Endothelial cell of umbilical vein (primary cell): Measurements from ENCODE around the gene RLN1. TPM values are rescaled to one million over a fixed set of nuclear protein-coding genes. Genes with fewer than 3 reads are reported as not detected.

Experiments used
- BruUV-seq: library from RNA; stranded (reverse); fragments of 400-500 nt; replicated peaks from 2 replicates; lab custom pipeline; 2021; lab: Mats Ljungman, UMichigan
- CTCF ChIA-PET: fragments of 300-600, 350-600 bp; sonication (Branson Sonifier 250); formaldehyde crosslinking; loops from one replicate; lab custom pipeline; 2021; ENCODE audit warnings: antibody characterized with exemption, inconsistent platforms; lab: Charles Lee
- POLR2A ChIA-PET: fragments of 300-600, 350-600 bp; sonication (Branson Sonifier 250); formaldehyde crosslinking; loops from one replicate; lab custom pipeline; 2021; ENCODE audit warnings: antibody characterized with exemption, inconsistent platforms; lab: Charles Lee
- DNase-seq: peaks from one replicate; pipeline ENCODE4 v3.0.0-alpha.2; 2011; ENCODE audit warnings: low read depth, low spot score
- FAIRE-seq: peaks from 2 replicates; lab custom pipeline; 2011; peaks lifted over from hg19 to GRCh38; lab: Jason Lieb, UNC
- H2AFZ ChIP-seq: 2 replicates; pipeline ENCODE4 v1.6.0; 2012; ENCODE audit warnings: low read depth, low read length, control low read depth, inconsistent platforms
- H3K27ac ChIP-seq: 2 replicates; pipeline ENCODE4 v1.5.1; 2011; ENCODE audit warnings: low read depth, mild to moderate bottlenecking, control low read depth, low read length, moderate library complexity; ENCODE audit not compliant: insufficient read depth
- H3K27me3 ChIP-seq, 2 experiments: 2 replicates each; pipeline versions ENCODE4 v1.6.0 to v1.6.1; 2011; ENCODE audit warnings: low read length in 2 of 2, mixed read lengths in 1 of 2; ENCODE audit not compliant: control insufficient read depth in 2 of 2, insufficient read depth in 2 of 2
- H3K36me3 ChIP-seq, 2 experiments: 2 replicates in 1 of 2; 3 replicates in 1 of 2; pipeline ENCODE4 v1.5.1; 2011; ENCODE audit warnings: low read length in 2 of 2, mild to moderate bottlenecking in 1 of 2, moderate library complexity in 1 of 2; ENCODE audit not compliant: control insufficient read depth in 2 of 2, insufficient read depth in 2 of 2; ENCODE audit errors: extremely low read depth in 1 of 2
- H3K4me1 ChIP-seq: 3 replicates; pipeline ENCODE4 v1.5.1; 2011; ENCODE audit warnings: mild to moderate bottlenecking, low read length; ENCODE audit not compliant: control insufficient read depth, insufficient read depth; ENCODE audit errors: extremely low read depth
- H3K4me2 ChIP-seq: 2 replicates; pipeline ENCODE4 v1.6.1; 2011; ENCODE audit warnings: low read length, control low read depth, mixed read lengths; ENCODE audit not compliant: insufficient read depth
- H3K4me3 ChIP-seq, 3 experiments: fragments of 200-600 bp in 1 of 3; sonication (generic), shearing (Covaris generic) in 1 of 3; replicated peaks in 1 of 3; 2 replicates each; pipeline ENCODE4 v1.5.1; 2011 to 2016; ENCODE audit warnings: control low read depth in 3 of 3, low read length in 3 of 3, mild to moderate bottlenecking in 2 of 3, inconsistent platforms in 1 of 3, low read depth in 1 of 3, moderate library complexity in 1 of 3; ENCODE audit not compliant: insufficient read depth in 1 of 3
- H3K79me2 ChIP-seq: 2 replicates; pipeline ENCODE4 v1.6.0; 2012; ENCODE audit warnings: low read length, inconsistent platforms; ENCODE audit not compliant: control insufficient read depth, insufficient read depth
- H3K9ac ChIP-seq: replicated peaks from 2 replicates; pipeline ENCODE3; 2011; ENCODE audit warnings: low read length, control low read depth; ENCODE audit not compliant: insufficient read depth; ENCODE audit errors: extremely low read depth
- H3K9me1 ChIP-seq: replicated peaks from 3 replicates; pipeline ENCODE4 v1.6.0; 2011; ENCODE audit warnings: mild to moderate bottlenecking, low read length; ENCODE audit not compliant: control insufficient read depth, insufficient read depth; ENCODE audit errors: extremely low read depth
- H3K9me3 ChIP-seq: replicated peaks from 2 replicates; pipeline ENCODE4 v1.5.1; 2012; ENCODE audit warnings: low read length, inconsistent platforms; ENCODE audit not compliant: control insufficient read depth, insufficient read depth
- H4K20me1 ChIP-seq: replicated peaks from 2 replicates; pipeline ENCODE3; 2011; ENCODE audit warnings: mild to moderate bottlenecking, low read length; ENCODE audit not compliant: control insufficient read depth, insufficient read depth; ENCODE audit errors: extremely low read depth
- CTCF ChIP-seq, 2 donors: IDR thresholded peaks; 1 replicate in 1 of 2; 2 replicates in 1 of 2; pipeline ENCODE4 v1.5.1; 2011; ENCODE audit warnings: low read length in 2 of 2, mild to moderate bottlenecking in 2 of 2, moderate library complexity in 2 of 2, control low read depth in 1 of 2, inconsistent platforms in 1 of 2, low read depth in 1 of 2; ENCODE audit not compliant: insufficient read depth in 1 of 2; ENCODE audit errors: extremely low read depth in 1 of 2
- EZH2 ChIP-seq: IDR thresholded peaks from 2 replicates; pipeline ENCODE4 v1.6.1; 2012; ENCODE audit warnings: borderline replicate concordance, low read depth, mild to moderate bottlenecking, moderate library complexity, low read length, inconsistent platforms; ENCODE audit not compliant: severe bottlenecking
- FOS ChIP-seq: IDR thresholded peaks from 2 replicates; pipeline ENCODE4 v1.6.1; 2011; ENCODE audit warnings: mild to moderate bottlenecking, low read length, moderate library complexity, borderline replicate concordance; ENCODE audit not compliant: insufficient read depth
- GATA2 ChIP-seq: IDR thresholded peaks from 2 replicates; pipeline ENCODE4 v1.7.0; 2011; ENCODE audit warnings: low read depth, mild to moderate bottlenecking, moderate library complexity, mixed read lengths, low read length; ENCODE audit not compliant: insufficient read length, insufficient read depth
- JUN ChIP-seq: IDR thresholded peaks from 2 replicates; pipeline ENCODE4 v1.6.1; 2011; ENCODE audit warnings: borderline replicate concordance, low read depth; ENCODE audit not compliant: insufficient read length, insufficient read depth
- MAX ChIP-seq: IDR thresholded peaks from 2 replicates; pipeline ENCODE4 v1.6.1; 2011; ENCODE audit not compliant: insufficient read depth, insufficient read length
- MYC ChIP-seq: IDR thresholded peaks from one replicate; pipeline ENCODE4 v1.6.1; 2011; ENCODE audit warnings: mild to moderate bottlenecking, low read depth, low read length
- POLR2A ChIP-seq: IDR thresholded peaks from 2 replicates; pipeline ENCODE4 v1.6.1; 2012; ENCODE audit warnings: low read depth, mild to moderate bottlenecking, control low read depth, low read length
- POLR2AphosphoS5 ChIP-seq: IDR thresholded peaks from 2 replicates; pipeline ENCODE4 v1.6.1; 2012; ENCODE audit warnings: low read depth, mild to moderate bottlenecking, control low read depth, low read length, moderate library complexity; ENCODE audit not compliant: insufficient read depth
- dilution Hi-C: fragments of 300-500 bp; cut with MboI; formaldehyde crosslinking; loops from one replicate; pipeline ENCODE4 v1.15.0; 2019; ENCODE audit warnings: low sequenced_read_pairs; ENCODE audit not compliant: extremely low pct_ligation_motif_present
- intact Hi-C: fragments of 100-400 bp; cut with micrococcal nuclease; formaldehyde crosslinking; loops from one replicate; pipeline ENCODE4 v1.10.0; 2022
- polyA plus RNA-seq, 4 experiments: library from polyadenylated mRNA; depleted of rRNA in 3 of 4; stranded (reverse) in 3 of 4; unstranded in 1 of 4; fragments of >200 nt; gene quantifications; 2 replicates each; pipeline versions ENCODE4 v1.2.1 to v1.2.3, GENCODE V29; 2011 to 2012; ENCODE audit warnings: missing spikeins in 1 of 4
- total RNA-seq: library from RNA; stranded (reverse); gene quantifications from 2 replicates; pipeline ENCODE4 v1.2.3, GENCODE V29; 2021

RLN1 gene
- total and polyA plus RNA-seq, 2 donors (not counting 3 experiments of a cell fraction or from before 2014, with no cell fraction given) = not detected

GRCh38 chr9:5355817-5356216 lies 16.1 kb upstream of the RLN1 start:
- ChIA-PET POLR2A (no interaction called here), CTCF (no interaction called here)
- intact Hi-C loops (no loop called here), dilution Hi-C loops (no loop called here)
- TF ChIP-seq MAX (no peak), GATA2 (no peak), CTCF (IDR thresholded peaks at IDR 0.05; ENCODE audit: extremely low read depth in 1 of 2, insufficient read depth in 1 of 2, low read depth in 1 of 2, low read length in 2 of 2) (no peak), MYC (no peak), EZH2 (no peak), FOS (no peak), POLR2A (no peak), JUN (no peak), POLR2AphosphoS5 (no peak)
- Histone ChIP-seq H3K79me2 (no peaks in the 10 kb centered on the region), H3K9ac (no peak overlapping the region), H2AFZ (no peak overlapping the region), H3K4me2 (no peak overlapping the region), H4K20me1 (no peaks in the 10 kb centered on the region), H3K4me3 (no peak overlapping the region), H3K9me3 (no peaks in the 10 kb centered on the region), H3K36me3 (no peaks in the 10 kb centered on the region), H3K4me1 (no peaks in the 10 kb centered on the region), H3K27ac (no peak overlapping the region), H3K27me3 (no peaks in the 10 kb centered on the region), H3K9me1 (no peaks in the 10 kb centered on the region)
- FAIRE-seq = no peak
- no TSS peak for BruUV-seq
- DNase-seq = no peak
